Cortex of kidney (tissue), 1 donor: ENCODE results near the gene WDFY2.
"Not testable (repeated sequence)": the region's sequence is repeated elsewhere in the genome, so short reads cannot be mapped to it uniquely, and the experiment has no call there.

ENCODE experiments used
- DNase-seq: peaks from one replicate; lab custom pipeline; 2025; lab: John Stamatoyannopoulos, UW

WDFY2 gene

GRCh38 chr13:51666839-51667238 is 82.6 kb downstream of the WDFY2 start:
- DNase-seq, result no peak

GRCh38 chr13:51668580-51669195 is 84.4 kb downstream of the WDFY2 start:
- DNase-seq, result no peak

DNA sequence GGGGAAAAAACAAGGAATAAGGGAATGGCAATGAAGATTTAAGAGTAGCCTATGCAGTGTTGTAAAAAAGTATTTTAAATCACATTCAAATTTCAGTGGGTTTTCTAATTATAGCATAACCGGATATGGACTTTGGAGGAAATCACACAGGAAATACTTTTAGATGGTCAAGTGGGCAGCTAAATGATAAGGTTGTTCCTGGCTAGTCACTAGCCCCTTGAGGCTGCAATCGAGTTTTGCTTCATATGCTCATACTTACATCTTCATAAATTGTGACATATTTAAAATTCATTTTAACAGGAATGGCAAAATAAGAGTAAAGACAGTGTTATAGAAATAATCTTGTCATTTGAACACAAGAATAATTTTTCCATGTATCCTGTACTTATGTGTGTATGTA is 88.9 kb downstream of the WDFY2 start:
- DNase-seq, result no peak

GRCh38 chr13:51674276-51674675 is 90.0 kb downstream of the WDFY2 start:
- DNase-seq, result no peak

DNA sequence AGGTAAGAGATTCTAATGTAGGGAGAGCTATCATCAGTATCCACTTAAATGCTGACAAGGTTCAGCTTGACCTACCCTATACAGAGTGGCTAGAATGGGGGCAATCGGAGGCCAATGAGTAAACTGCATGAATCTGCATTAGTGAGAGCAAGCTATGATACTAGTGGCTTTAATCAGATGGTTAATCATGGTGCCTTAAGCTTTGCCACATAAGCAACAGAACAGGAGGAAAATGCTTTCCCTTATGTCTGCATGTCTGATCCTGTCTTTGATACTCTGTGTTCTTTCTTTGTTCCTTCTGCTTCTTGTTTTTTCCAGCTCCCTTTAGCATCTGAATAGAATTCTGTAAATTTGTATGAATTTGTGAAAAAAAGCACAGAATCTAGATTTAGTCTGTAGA is 91.1 kb downstream of the WDFY2 start:
- no peak for DNase-seq

GRCh38 chr13:51675877-51676276 is 91.6 kb downstream of the WDFY2 start:
- DNase-seq, result no peak

GRCh38 chr13:51676739-51677138 is 92.5 kb downstream of the WDFY2 start:
- DNase-seq, result no peak

DNA sequence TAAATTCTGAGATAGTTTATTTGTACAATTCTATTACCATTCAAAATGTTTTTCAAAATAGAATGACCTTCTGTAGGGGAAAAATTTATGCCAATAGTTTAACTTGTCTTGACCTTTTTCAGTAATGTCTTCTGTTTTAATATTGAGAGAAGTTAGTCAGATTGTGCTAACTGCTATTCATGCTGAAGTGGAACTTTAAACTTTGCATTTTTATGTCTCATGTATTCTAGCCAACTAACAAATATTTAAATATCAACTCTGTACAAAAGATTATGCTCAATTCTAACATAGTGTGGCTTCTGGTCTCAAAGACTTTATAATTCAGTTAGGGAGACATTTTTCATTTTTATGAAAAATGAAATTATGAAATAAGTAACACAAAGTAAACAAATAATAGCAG is 94.2 kb downstream of the WDFY2 start:
- no peak for DNase-seq

GRCh38 chr13:51679616-51680015 is 95.4 kb downstream of the WDFY2 start:
- no peak for DNase-seq

GRCh38 chr13:51681037-51681678 is 96.9 kb downstream of the WDFY2 start:
- no peak for DNase-seq

DNA sequence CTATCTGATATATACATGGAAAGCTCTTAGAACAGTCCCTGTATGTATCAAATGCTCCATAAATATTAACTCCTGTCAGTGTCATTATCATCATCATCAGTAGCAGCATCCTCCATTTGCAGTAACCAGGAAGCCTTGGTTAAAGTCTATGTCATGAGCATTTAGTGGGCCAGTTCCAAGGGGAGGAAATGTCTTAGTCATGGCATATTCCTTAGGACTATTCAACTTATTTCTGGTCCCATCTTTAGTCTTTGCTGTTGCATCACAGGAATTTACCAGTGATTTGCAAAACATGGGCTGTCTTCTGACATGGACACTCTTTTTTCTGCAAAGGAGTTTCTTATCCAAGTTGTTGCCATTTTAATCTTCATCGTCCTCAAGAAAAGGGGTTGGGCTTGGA is 98.4 kb downstream of the WDFY2 start:
- DNase-seq, result no peak

DNA sequence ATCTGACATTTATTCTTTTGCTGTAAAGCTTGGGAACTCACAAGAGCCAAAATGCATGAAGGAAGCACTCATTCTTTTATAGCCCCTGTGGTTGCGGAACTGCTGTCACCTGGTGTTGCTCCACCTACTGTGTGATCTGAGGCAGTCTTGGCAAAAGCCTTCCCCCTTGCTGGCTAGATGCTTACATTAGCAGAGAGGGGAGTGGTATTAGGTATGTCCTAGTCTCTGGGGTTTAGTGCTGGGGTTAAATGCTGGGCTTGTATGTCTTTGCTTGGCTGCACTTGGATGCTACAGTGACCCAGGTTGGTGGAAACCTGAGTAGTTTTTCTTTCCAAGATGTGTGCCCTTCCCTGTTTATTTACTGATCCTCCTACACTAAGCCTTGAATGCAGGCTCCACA is 99.3 kb downstream of the WDFY2 start:
- DNase-seq, result no peak

GRCh38 chr13:51684076-51684475 is 99.8 kb downstream of the WDFY2 start:
- DNase-seq, result no peak

DNA sequence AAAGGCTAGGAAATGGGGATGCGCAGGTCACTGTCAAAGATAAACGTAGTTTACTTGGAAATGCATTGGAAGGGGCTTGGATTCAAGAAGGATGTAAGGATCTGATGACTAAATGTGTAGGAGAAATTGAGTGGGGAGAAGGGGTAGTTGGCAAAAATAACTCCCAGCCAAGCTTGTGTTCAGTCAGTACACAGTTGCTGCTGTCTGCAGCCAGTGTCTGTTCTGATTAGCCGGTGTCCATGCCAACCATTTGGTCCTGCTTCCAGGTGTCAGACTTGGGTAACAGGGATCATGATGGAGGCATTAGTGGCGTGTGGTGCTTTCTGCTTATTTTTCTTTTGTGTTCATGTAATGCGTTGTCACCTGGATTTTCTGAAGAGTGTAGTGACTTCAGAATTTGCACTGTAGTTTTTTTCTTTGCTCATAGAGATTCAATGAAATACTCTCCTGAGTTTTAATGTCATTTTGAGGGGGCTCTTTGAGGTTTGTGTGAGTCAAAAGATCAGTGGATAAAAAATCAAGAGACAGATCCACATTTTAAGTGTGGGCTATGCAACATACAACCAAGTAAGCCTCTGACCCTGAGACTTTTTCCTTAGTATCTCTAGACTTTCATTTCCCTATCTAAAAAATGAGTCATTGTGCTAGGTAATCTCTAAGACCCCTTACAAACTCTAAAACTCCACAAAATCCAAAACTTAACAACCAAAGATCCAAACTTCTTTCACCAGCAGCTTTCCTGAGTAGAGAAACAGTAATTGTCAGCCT is 103.9 kb downstream of the WDFY2 start:
- DNase-seq, result no peak

GRCh38 chr13:51688937-51689662 is 104.8 kb downstream of the WDFY2 start:
- no peak for DNase-seq

GRCh38 chr13:51689663-51689996 is 105.4 kb downstream of the WDFY2 start:
- no peak for DNase-seq

GRCh38 chr13:51695677-51696076 is 111.4 kb downstream of the WDFY2 start:
- DNase-seq, result not testable (repeated sequence)

- no peak for DNase-seq
Measured at GRCh38 chr13:51697181-51697580, 112.9 kb downstream of the WDFY2 start.

DNA sequence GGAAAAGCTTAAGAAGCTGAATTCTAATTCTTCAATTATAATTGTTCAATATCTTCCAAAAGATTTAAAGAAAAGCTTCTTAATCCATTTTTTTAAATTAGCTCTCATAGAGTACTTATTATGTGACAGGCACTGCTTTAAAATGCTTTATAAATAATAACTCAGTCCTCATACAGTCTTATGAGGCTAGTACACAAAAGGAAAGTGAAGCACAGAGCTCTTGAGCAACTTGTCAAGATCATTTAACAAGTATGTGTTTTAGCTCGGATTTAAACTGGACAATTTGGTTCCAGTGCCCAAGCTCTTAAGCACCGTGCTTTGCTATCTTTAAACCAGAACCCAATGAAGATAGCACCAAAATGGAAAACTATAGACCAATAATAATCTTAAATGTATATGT is 113.6 kb downstream of the WDFY2 start:
- no peak for DNase-seq

DNA sequence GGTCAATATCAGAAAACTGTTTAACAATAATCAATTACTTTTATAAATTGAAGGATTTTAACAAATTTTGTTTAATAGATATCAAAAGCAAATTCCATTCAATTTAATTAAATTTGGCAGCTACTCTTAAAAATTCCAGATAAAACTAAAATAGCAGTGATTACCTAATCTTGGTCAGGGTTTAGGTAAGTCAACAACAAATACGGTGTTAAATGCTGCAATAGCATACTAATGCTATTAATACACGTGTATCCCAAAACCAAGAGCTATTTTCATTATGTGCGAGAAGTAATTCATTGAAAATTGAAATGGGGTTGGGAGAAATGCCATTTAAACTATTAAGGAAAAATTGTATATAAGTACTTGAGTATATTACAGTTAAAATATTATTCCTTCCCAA is 114.1 kb downstream of the WDFY2 start:
- DNase-seq, result no peak

DNA sequence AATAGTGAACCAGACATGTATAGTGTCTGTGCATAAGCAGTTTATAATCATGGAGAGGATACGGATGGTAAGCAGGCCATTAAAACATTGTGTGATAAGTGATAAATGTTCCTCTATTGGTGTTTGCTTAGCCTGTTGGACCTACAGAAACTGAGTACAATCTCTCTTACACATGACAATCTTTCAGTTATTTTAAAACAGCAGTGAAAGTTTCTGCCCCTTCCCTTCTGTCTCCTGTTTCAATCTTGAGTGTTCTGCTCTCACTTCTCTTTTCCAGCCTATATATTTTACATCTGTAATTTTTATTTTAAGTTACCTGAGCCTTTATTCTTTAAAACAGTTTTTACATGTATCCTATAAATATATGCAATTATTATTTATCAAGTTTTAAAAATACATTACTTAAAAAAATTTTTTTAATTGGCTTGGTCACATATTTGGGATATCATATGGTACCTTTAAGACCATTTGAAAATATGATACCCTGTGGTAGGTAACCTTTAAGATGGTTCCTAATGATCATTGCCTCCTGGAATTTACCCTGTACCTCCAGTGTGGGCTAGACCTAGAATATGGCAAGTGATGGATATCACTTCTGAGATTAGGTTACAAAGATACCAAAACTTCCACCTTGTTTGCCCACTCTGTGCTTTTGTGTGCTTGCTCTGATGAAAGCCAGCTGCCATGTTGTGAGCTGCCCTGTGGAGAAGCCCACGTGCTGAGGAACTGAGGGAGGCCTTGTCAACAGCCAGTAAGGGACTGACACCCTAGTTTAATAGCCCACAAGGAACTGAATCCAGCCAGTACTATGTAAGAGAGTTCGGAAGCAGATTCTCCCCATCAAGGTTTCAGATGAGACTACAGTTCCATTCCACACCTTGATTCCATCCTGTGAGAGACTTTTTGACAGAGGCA is 120.4 kb downstream of the WDFY2 start:
- no peak for DNase-seq

DNA sequence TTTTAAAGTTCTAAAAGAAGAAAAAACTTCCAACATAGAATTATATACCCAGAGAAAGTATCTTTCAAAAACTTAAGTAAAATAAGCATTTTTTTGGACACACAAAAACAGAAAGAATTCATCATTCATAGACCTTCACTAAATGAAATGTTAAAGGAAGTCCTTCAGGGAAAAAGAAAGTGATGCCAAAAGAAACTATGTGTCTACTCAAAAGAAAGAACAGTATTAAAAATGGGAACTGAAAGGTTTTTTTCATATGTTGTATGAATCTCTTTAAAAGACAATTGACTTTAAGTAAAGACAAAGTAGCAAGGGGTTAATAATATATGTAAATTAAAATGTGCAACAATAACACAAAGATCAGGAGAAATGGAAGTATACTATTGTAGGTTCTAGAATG is 123.2 kb downstream of the WDFY2 start:
- no peak for DNase-seq
